H1 (cell line): ENCODE data around the gene ONECUT2. TPM values are rescaled to one million over a fixed set of nuclear protein-coding genes. Genes with fewer than 3 reads are reported as not detected.
A peak's percentile ranks its signal among the peaks of the same experiment; 100 is the strongest.

Source experiments
- CTCF ChIA-PET: fragments of 300-600 bp; sonication (Branson Sonifier 250); formaldehyde crosslinking; loops from one replicate; lab custom pipeline; 2021; ENCODE audit not compliant: partially characterized antibody; lab: Charles Lee
- POLR2A ChIA-PET: fragments of 300-600 bp; sonication (Branson Sonifier 250); formaldehyde crosslinking; loops from one replicate; lab custom pipeline; 2021; ENCODE audit warnings: inconsistent platforms; ENCODE audit not compliant: partially characterized antibody; lab: Charles Lee
- DNase-seq, 2 experiments: peaks; one replicate each; pipeline versions ENCODE4 v3.0.0 to v3.0.0-alpha.2; 2010 to 2022; ENCODE audit warnings: low spot score in 2 of 2, low read depth in 1 of 2, mixed read lengths in 1 of 2
- FAIRE-seq: peaks from 2 replicates; lab custom pipeline; 2011; peaks lifted over from hg19 to GRCh38; lab: Jason Lieb, UNC
- H2AFZ ChIP-seq: 2 replicates; pipeline ENCODE4 v1.8.1; 2012; ENCODE audit warnings: low read length, inconsistent platforms
- H2AK5ac ChIP-seq: 2 replicates; pipeline ENCODE4 v1.6.1; 2013; ENCODE audit warnings: low read depth, low read length
- H2BK120ac ChIP-seq: replicated peaks from 2 replicates; pipeline ENCODE3; 2013; ENCODE audit warnings: low read depth, low read length, inconsistent platforms
- H2BK12ac ChIP-seq: 2 replicates; pipeline ENCODE4 v1.6.1; 2013; ENCODE audit warnings: low read depth, low read length
- H2BK15ac ChIP-seq: 2 replicates; pipeline ENCODE4 v1.6.1; 2013; ENCODE audit warnings: low read length
- H2BK20ac ChIP-seq: 2 replicates; pipeline ENCODE4 v1.6.1; 2013; ENCODE audit warnings: low read length
- H2BK5ac ChIP-seq: 2 replicates; pipeline ENCODE4 v1.6.1; 2013; ENCODE audit warnings: low read depth, low read length
- H3K14ac ChIP-seq: 2 replicates; pipeline ENCODE4 v1.6.1; 2013; ENCODE audit warnings: inconsistent platforms; ENCODE audit not compliant: insufficient read length
- H3K18ac ChIP-seq: 2 replicates; pipeline ENCODE4 v1.6.1; 2013; ENCODE audit warnings: low read length; ENCODE audit errors: extremely low read depth
- H3K23ac ChIP-seq: 2 replicates; pipeline ENCODE4 v1.6.1; 2013; ENCODE audit warnings: inconsistent platforms; ENCODE audit not compliant: insufficient read length
- H3K23me2 ChIP-seq: 2 replicates; pipeline ENCODE4 v1.6.1; 2013; ENCODE audit warnings: low read depth, low read length
- H3K27ac ChIP-seq: 2 replicates; pipeline ENCODE4 v1.6.1; 2011; ENCODE audit warnings: low read depth, low read length, inconsistent platforms
- H3K27me3 ChIP-seq, 4 experiments: replicated peaks in 1 of 4; 1 replicate in 1 of 4; 2 replicates in 3 of 4; pipeline versions ENCODE4 v1.6.1 to v1.8.1; 2011 to 2013; ENCODE audit warnings: low read length in 3 of 4, mild to moderate bottlenecking in 3 of 4, inconsistent platforms in 2 of 4, mixed read lengths in 2 of 4, moderate library complexity in 1 of 4; ENCODE audit not compliant: control insufficient read depth in 3 of 4, insufficient read depth in 3 of 4; ENCODE audit errors: extremely low read depth in 1 of 4
- H3K36me3 ChIP-seq, 4 experiments: 2 replicates each; pipeline versions ENCODE4 v1.6.1 to v1.8.1; 2011 to 2013; ENCODE audit warnings: mild to moderate bottlenecking in 4 of 4, low read length in 3 of 4, moderate library complexity in 2 of 4, control low read depth in 1 of 4, inconsistent platforms in 1 of 4; ENCODE audit not compliant: insufficient read depth in 4 of 4, control insufficient read depth in 2 of 4
- H3K4ac ChIP-seq: replicated peaks from 2 replicates; pipeline ENCODE3; 2013; ENCODE audit warnings: low read length, low read depth, mixed read lengths, inconsistent platforms; ENCODE audit not compliant: insufficient read length
- H3K4me1 ChIP-seq, 4 experiments: replicated peaks in 1 of 4; 1 replicate in 1 of 4; 2 replicates in 3 of 4; pipeline versions ENCODE4 v1.6.1 to v1.8.1; 2011 to 2013; ENCODE audit warnings: low read length in 3 of 4, inconsistent platforms in 2 of 4, mixed read lengths in 1 of 4; ENCODE audit not compliant: insufficient read depth in 4 of 4, control insufficient read depth in 3 of 4
- H3K4me2 ChIP-seq, 2 experiments: 2 replicates each; pipeline versions ENCODE4 v1.6.1 to v1.8.1; 2011 to 2013; ENCODE audit warnings: low read depth in 2 of 2, low read length in 2 of 2, control low read depth in 1 of 2, inconsistent platforms in 1 of 2, mild to moderate bottlenecking in 1 of 2; ENCODE audit not compliant: insufficient read depth in 1 of 2
- H3K4me3 ChIP-seq, 4 experiments: fragments of 200-600, 300-600 bp in 1 of 4; sonication (generic), shearing (Covaris generic), sonication (Bioruptor Twin) in 1 of 4; 2 replicates each; pipeline versions ENCODE4 v1.5.1 to v1.8.1; 2011 to 2016; ENCODE audit warnings: low read length in 4 of 4, low read depth in 3 of 4, control low read depth in 2 of 4, inconsistent platforms in 2 of 4, mild to moderate bottlenecking in 2 of 4, mixed read lengths in 1 of 4, moderate library complexity in 1 of 4; ENCODE audit not compliant: insufficient read depth in 2 of 4; ENCODE audit errors: extremely low read depth in 1 of 4
- H3K56ac ChIP-seq: replicated peaks from 2 replicates; pipeline ENCODE3; 2013; ENCODE audit warnings: low read depth, mild to moderate bottlenecking, mixed read lengths, low read length, inconsistent platforms; ENCODE audit not compliant: insufficient read length
- H3K79me1 ChIP-seq: 2 replicates; pipeline ENCODE4 v1.6.1; 2013; ENCODE audit warnings: low read depth, low read length, control low read depth
- H3K79me2 ChIP-seq, 2 experiments: 2 replicates each; pipeline versions ENCODE4 v1.6.1 to v1.8.1; 2012 to 2013; ENCODE audit warnings: low read length in 2 of 2, mild to moderate bottlenecking in 2 of 2, inconsistent platforms in 1 of 2; ENCODE audit not compliant: insufficient read depth in 2 of 2, control insufficient read depth in 1 of 2
- H3K9ac ChIP-seq, 4 experiments: replicated peaks in 1 of 4; 1 replicate in 1 of 4; 2 replicates in 3 of 4; pipeline versions ENCODE4 v1.6.1 to v1.8.1; 2011 to 2013; ENCODE audit warnings: low read depth in 3 of 4, low read length in 3 of 4, control low read depth in 2 of 4, mild to moderate bottlenecking in 2 of 4, moderate library complexity in 2 of 4, inconsistent platforms in 1 of 4; ENCODE audit errors: extremely low read depth in 1 of 4
- H3K9me3 ChIP-seq, 2 experiments: 2 replicates each; pipeline versions ENCODE4 v1.6.1 to v1.8.1; 2012 to 2013; ENCODE audit warnings: mild to moderate bottlenecking in 2 of 2, moderate library complexity in 2 of 2, control low read depth in 1 of 2, inconsistent platforms in 1 of 2, low read depth in 1 of 2, low read length in 1 of 2, mixed read lengths in 1 of 2; ENCODE audit not compliant: insufficient read depth in 2 of 2
- H4K20me1 ChIP-seq, 2 experiments: replicated peaks in 1 of 2; 2 replicates each; pipeline versions ENCODE3 to v1.8.1; 2011 to 2013; ENCODE audit warnings: inconsistent platforms in 2 of 2, low read length in 2 of 2, mild to moderate bottlenecking in 1 of 2; ENCODE audit not compliant: insufficient read depth in 2 of 2, control insufficient read depth in 1 of 2
- H4K5ac ChIP-seq: 2 replicates; pipeline ENCODE4 v1.6.1; 2013; ENCODE audit warnings: low read length, low read depth, mixed read lengths, inconsistent platforms; ENCODE audit not compliant: insufficient read length
- H4K8ac ChIP-seq: 2 replicates; pipeline ENCODE4 v1.8.0; 2013; ENCODE audit warnings: mild to moderate bottlenecking, moderate library complexity, low read length, inconsistent platforms; ENCODE audit not compliant: insufficient read depth; ENCODE audit errors: extremely low read depth
- H4K91ac ChIP-seq: replicated peaks from 2 replicates; pipeline ENCODE3; 2013; ENCODE audit warnings: low read length, mixed read lengths, inconsistent platforms; ENCODE audit not compliant: insufficient read length
- BRCA1 ChIP-seq: IDR thresholded peaks from 2 replicates; pipeline ENCODE4 v1.6.1; 2012; ENCODE audit warnings: low read depth, low read length, improper control_type of control experiment
- EZH2 ChIP-seq: fragments of 200-600 bp; sonication (generic); IDR thresholded peaks from 2 replicates; pipeline ENCODE4 v1.7.1; 2012; ENCODE audit warnings: low read depth, mild to moderate bottlenecking, moderate library complexity, low read length, inconsistent platforms; ENCODE audit not compliant: severe bottlenecking
- RNF2 ChIP-seq: fragments of 200-900, 300-1000 bp; sonication (generic); IDR thresholded peaks from 2 replicates; pipeline ENCODE4 v1.7.1; 2016; ENCODE audit warnings: borderline replicate concordance, low read depth, mild to moderate bottlenecking, antibody characterized with exemption, low read length; ENCODE audit not compliant: poor library complexity, severe bottlenecking; ENCODE audit errors: missing control alignments
- SUZ12 ChIP-seq: fragments of 200-600 bp; sonication (generic); IDR thresholded peaks from 2 replicates; pipeline ENCODE4 v1.6.1; 2012; ENCODE audit warnings: mild to moderate bottlenecking, inconsistent platforms, low read length, moderate library complexity, mixed read lengths
- TBP ChIP-seq: IDR thresholded peaks from 2 replicates; pipeline ENCODE4 v1.6.1; 2011; ENCODE audit warnings: low read depth, low read length, improper control_type of control experiment
- TCF12 ChIP-seq: IDR thresholded peaks from 2 replicates; pipeline ENCODE4 v1.6.1; 2011; ENCODE audit warnings: low read depth, mild to moderate bottlenecking, low read length
- WGBS, 2 experiments: shearing (Covaris generic) in 1 of 2; methylation state at CpG; one replicate each; pipeline versions ENCODE4 v1.1.6 to v1.1.7; 2013 to 2015; ENCODE audit warnings: low lambda C conversion rate in 2 of 2, mixed read lengths in 2 of 2, inconsistent platforms in 1 of 2, low coverage in 1 of 2, missing lambda C conversion rate in 1 of 2; ENCODE audit not compliant: insufficient replicate concordance in 2 of 2, insufficient coverage in 1 of 2, insufficient read length in 1 of 2; ENCODE audit errors: extremely low coverage in 1 of 2, missing lambda C conversion rate in 1 of 2; 5-methylcytosine and 5-hydroxymethylcytosine counted together
- polyA plus RNA-seq, 7 experiments: library from polyadenylated mRNA; depleted of rRNA in 3 of 7; stranded (reverse) in 5 of 7; unstranded in 2 of 7; fragments of >200 nt in 5 of 7; fragments of 200-250 nt in 2 of 7; gene quantifications; 1 replicate in 5 of 7; 2 replicates in 1 of 7; 4 replicates in 1 of 7; pipeline versions ENCODE4 v1.2.1 to v1.2.3, GENCODE V29; 2011 to 2013; ENCODE audit warnings: missing spikeins in 2 of 7, mixed read lengths in 2 of 7
- total RNA-seq: library from RNA; stranded (reverse); fragmentation: NEBNext Ultra II Directional; extraction: Animal tissue kit (Norgen Biotek cat#: 25700); gene quantifications from 2 replicates; pipeline ENCODE4 v1.2.1, GENCODE V29; 2021

Gene ONECUT2
- total and polyA plus RNA-seq, 2 of the 8 experiments (the other 6 are each of a cell fraction or from before 2014, with no cell fraction given) = 0.38 to 1.9 TPM

DNA sequence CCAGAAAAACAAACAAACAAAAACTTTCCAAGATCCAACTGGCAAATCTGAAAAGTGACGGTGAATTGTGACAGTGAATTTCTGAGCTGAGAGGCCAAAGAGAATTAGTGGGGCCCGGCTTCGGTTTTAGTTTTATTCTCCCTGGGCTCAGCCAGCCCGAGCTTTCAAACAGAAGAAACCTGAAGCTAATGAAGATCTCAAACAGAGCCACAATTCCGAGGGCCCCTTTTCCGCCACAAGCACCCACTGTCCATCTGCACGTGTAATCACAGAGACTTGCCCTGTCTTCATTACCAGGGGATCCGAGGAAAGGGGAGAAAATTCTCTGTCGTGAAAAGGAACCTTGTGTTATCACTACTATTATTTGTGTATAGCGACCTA, 4.2 kb upstream of the ONECUT2 start:
- Histone ChIP-seq H4K91ac (no peak overlapping the region), H2AFZ (no peak overlapping the region), H2BK5ac (no peak overlapping the region), H2AK5ac (no peak overlapping the region), H3K79me2 (no peaks in the 10 kb centered on the region), H3K36me3 (peaks cover 0 to 7% (median 0%) of the 10 kb centered on the region in 4 experiments; a peak in 1 of 8 replicates), H2BK20ac (no peak overlapping the region), H3K18ac (no peak overlapping the region; the same call in 1 of the 2 replicates), H3K4me2 (peak overlapping the region; percentile 73 to 75), H3K23me2 (peaks cover 25% of the 10 kb centered on the region), H3K4ac (no peak overlapping the region), H3K56ac (no peak overlapping the region), H4K20me1 (peaks cover 5 to 8% of the 10 kb centered on the region in 2 experiments), H2BK15ac (no peak overlapping the region), H3K14ac (no peak overlapping the region), H2BK120ac (no peak overlapping the region), H4K8ac (no peak overlapping the region), H3K4me3 (peak overlapping the region in 3 of 4 experiments; percentile 17 to 73 (median 34); a peak in 5 of 8 replicates), H3K27ac (no peak overlapping the region), H2BK12ac (no peak overlapping the region), H4K5ac (no peak overlapping the region), H3K79me1 (no peaks in the 10 kb centered on the region), H3K4me1 (peaks cover 11 to 34% (median 16%) of the 10 kb centered on the region in 4 experiments), H3K9ac (no peak overlapping the region), H3K9me3 (no peaks in the 10 kb centered on the region), H3K23ac (no peak overlapping the region), H3K27me3 (peaks cover 56 to 90% (median 74%) of the 10 kb centered on the region in 4 experiments)
- 4% methylated on average over 10 of the region's 10 CpGs; no CpG with 5 or more reads in 1 of the 2 experiments for WGBS, 2 experiments
- POLR2A ChIA-PET = interaction anchor here (0.9 to 3.5 kb wide), 3 partner anchors 10 to 77 kb away, joined by 3 to 18 read pairs (median 3); no protein-coding TSS in a partner anchor
- FAIRE-seq (no peak), DNase-seq (no peak)
- CTCF ChIA-PET = interaction anchor here (0.6 to 3.2 kb wide), 5 partner anchors 8 to 439 kb away, joined by 3 to 17 read pairs (median 3); no protein-coding TSS in a partner anchor
- TF ChIP-seq TCF12 (peak; percentile 7; the same call in 1 of the 2 replicates), TBP (0 out of 2 replicates have a peak, but pooled peaks have one; percentile 18), BRCA1 (no peak), SUZ12 (peak; percentile 14), RNF2 (peak; percentile 80), EZH2 (peak; percentile 34)
